Measurements from ENCODE around the gene PAX5.

PAX5 gene

GRCh38 chr9:36898431-36899020 is 135.5 kb downstream of the PAX5 start:
- DNase-seq, result no peak

DNA sequence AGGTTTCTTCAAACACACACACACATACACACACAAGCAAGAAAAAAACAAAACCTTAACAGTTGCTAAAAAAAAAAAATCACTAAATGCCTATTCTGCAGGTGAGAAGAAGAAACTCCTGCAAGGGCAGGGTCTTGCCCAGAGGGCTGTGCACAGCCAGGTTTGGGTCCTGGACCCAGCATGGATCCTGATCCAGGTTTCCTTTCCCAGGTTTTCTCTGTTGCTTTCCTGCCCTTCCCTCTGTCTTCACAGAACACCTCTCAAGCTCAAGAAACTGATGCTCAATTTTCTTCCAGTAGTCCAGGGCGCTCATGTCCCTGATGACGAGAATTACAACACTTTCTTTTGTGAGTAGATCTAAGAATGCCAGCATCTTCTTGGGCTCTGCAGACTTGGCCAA is 136.6 kb downstream of the PAX5 start:
- no peak for DNase-seq

DNA sequence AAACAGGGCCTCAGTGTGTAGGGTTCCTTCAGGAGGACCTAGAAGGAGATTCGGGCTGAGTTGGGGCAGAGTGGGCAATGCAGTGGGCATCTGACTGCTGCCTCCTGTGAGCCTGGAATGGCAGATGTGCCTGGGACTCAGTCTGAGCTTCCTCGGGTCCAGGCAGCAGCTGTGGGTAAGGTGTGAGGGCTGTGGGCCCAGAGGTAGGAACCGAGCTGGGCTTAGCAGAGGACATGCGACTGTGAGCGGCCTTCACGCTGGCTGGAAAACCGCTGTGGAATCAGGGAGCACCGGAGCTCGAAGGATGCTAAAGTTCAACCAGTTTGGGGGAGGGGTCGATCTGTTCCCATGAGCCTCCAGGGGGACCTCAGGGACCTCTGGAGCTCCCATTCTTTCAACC is 137.0 kb downstream of the PAX5 start:
- no peak for DNase-seq

- DNase-seq, result no peak
These were observed 137.8 kb downstream of the PAX5 start for GRCh38 chr9:36896296-36896695.

- no peak for DNase-seq
These were observed 138.3 kb downstream of the PAX5 start for GRCh38 chr9:36895744-36896260.

DNA sequence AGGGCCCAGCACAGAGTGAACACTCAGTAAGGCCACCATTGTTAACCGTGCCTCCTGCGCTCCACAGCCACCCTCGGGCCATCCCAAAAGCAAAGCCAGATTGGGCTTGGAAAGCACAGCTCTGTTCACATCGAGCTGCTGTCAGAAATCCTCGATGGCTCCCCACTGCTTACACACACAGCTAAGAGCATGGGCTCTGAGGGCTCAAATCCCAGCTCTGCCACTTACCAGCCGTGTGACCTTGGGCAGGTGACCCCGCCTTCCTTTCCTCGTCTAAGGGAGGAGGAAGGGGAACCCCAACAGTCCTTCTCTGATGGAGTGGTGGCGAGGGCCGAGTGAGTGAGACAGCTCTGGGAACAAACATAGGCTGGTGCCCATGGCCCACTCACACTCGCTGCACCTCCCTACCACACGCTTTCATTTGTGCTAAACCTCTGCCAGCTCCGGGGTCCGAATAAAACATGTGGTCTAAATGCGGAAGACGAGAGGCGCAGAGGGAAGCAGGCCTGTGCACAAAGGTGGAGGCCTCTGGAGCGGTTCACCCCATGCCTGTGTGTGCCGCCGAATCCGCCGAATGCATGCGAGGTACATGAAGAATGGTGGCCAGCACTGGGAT is 139.3 kb downstream of the PAX5 start:
- no peak for DNase-seq

- DNase-seq, result no peak
These were observed 140.2 kb downstream of the PAX5 start for GRCh38 chr9:36893911-36894310.

DNA sequence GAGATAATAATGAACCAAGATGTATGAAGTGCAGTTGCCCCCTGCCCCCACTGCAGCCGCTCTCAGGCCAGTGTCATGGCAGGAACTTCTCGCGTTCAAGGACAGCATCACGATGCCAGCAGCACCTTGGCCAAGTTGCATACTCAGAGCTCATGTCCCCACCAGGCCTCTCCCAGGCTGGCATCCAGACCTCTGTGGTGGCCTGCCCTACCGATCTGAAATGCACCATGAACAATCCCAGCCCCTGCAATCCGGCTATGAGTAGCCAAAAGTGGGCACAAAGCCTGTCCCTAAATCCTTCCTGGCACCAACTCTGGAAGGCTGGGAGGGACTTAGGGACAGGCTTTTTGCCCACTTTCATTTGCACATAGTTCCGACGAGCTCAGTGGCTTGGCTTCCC is 140.9 kb downstream of the PAX5 start:
- DNase-seq, result no peak

- no peak for DNase-seq
These were observed 141.8 kb downstream of the PAX5 start for GRCh38 chr9:36892279-36892678.

DNA sequence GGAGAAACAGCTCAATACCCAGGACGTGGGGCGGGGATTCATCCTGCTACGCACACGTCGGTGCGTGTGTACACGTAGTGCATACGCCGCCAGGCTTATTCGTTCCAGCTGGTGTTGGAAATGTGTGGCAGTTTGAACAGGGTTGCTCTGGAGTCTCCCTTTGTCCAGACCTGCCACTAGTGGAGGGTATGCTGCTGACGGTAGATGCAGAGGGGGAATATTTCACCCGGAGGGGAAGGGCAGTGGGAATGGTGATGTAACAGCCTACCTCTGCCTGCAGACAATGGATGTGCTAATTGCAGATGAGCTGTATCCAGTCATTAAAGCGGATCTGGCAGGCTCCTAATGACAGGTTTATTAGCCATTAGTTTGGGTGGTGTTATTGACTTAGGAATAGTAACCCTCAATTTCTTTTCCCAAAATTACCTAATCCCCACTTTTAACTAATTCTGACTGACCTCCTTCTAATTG is 142.7 kb downstream of the PAX5 start:
- DNase-seq, result no peak

- DNase-seq, result no peak
These were observed 144.2 kb downstream of the PAX5 start for GRCh38 chr9:36889844-36890243.

- no peak for DNase-seq
These were observed 145.5 kb downstream of the PAX5 start for GRCh38 chr9:36888551-36888950.

- DNase-seq, result no peak
These were observed 149.3 kb downstream of the PAX5 start for GRCh38 chr9:36884721-36885120.

GRCh38 chr9:36882594-36882993 is 151.5 kb downstream of the PAX5 start:
- no peak for DNase-seq

DNA sequence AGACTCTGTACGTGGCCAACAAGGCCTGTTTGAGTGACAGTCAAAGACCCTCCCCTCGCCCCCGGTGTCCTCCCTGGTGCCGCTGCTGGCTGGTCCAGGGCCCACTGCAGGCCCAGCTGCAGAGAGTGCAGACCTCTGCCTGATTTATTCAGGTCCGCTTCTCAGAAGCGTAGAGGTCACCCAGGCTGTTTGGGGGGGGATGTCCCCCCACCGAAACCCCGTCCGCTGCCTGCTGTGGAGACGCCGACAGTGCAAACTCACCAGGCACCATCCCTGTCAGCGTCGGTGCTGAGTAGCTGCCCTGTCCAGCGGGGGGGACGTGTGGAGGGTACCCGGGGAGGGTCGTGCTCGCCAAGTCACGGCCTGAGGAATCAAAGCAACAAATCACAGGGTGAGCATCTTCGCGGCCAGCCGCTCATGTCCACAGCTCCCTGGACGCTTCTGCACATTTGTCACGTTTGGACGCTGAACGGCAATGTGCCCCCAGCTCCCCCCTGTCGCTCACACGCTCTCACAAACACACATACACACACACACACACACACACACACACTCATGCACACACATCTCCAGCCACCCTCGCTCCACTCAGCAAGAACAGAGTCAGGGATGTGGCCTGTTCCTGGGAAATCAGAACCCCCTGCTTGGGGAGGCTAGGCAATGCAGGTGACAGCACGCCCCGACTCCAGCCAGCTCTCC is 152.2 kb downstream of the PAX5 start:
- DNase-seq, result no peak

GRCh38 chr9:36881316-36881715 is 152.8 kb downstream of the PAX5 start:
- DNase-seq, result no peak

GRCh38 chr9:36880075-36880474 is 154.0 kb downstream of the PAX5 start:
- no peak for DNase-seq

DNA sequence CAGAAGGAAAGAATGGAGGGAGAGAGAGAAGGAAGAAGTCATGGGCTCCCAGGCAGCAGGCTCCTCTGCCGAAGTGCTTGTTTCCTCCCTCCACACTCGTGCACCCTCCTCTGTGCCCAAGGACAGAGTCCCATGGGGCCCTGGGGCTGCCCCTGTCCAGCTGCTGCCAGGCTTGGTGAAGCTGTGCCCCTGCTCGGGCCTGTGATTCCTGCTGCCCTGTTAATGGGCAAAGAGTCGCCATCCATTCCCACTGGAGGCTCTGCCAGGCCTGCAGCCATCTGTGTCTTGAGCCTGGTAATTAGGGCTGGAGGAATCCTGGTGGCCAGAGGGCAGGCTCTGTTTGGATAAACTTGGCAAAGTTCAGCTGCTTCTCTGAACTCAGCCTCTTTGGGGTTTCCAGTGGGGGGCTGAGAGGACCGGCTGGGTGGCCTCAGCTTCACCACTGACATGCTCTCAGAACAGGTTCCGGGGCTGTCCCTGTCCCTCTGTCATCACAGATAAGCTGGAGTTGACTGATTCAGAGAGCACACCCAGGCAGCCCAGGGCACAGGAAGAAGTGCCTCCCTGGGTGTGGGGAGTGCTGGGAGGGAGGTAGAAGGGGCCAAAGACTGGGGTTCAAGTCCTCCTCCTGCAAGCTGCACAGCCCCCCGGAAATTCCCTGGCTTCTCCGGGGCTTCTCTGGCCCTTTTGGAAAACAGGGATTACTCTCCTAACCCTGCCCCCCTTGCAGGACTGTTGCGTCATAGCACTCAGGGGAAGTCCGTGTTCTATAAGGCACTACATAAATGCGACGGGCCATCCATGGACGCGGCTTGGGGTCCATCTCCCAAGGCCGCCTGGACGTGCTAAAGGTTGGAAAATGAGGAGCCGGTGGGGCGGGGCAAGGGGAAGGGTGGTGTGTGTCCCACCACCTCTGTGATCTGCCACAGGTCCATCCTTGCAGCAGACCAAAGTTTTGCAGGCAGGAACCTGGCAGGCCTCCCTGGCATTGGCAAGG is 154.8 kb downstream of the PAX5 start:
- no peak for DNase-seq

DNA sequence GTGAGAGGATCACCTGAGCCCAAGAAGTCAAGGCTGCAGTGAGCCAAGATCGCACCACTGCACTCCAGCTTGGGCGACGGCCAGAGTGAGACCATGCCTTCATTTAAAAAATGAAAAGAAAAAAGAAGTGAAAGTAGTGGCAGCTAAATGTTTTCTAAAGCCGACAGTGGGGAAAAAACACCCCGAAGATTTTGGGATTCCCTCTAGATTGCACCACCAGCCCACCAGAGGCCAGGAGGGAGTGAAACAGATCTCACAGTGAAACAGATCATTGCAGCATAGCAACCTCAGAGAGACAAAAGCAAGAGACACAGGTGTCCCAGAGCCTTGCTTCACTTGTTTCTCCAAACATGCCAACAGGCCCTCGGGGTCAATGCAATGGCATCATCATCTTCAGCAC is 156.8 kb downstream of the PAX5 start:
- DNase-seq, result no peak

GRCh38 chr9:36876056-36876455 is 158.0 kb downstream of the PAX5 start:
- DNase-seq, result no peak

DNA sequence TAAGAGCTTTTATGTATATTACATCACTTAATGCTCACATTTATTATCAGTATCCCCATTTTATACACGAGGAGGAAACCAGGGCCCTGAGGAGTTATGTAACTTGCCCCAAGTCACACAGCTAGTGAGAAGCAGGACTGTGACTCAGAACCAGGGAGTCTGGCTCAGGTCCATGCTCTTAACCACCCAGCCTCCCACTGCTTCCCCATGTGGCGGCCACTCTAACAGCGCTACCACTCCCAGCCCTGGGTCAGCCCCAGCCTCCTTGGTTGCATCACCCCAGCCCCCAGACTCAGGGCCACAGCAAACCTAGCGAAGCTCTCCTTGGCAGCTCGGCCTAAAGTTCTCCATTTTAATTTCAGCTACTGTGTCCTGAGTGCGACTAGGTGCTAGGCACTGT is 159.1 kb downstream of the PAX5 start:
- no peak for DNase-seq

GRCh38 chr9:36874261-36874660 is 159.8 kb downstream of the PAX5 start:
- DNase-seq, result no peak
